Prostate gland (tissue), 2 donors: Measurements from ENCODE around the gene TAF11L13. TPM values are rescaled to one million over a fixed set of nuclear protein-coding genes. Genes with fewer than 3 reads are reported as not detected.
"Not testable (repeated sequence)": the region's sequence is repeated elsewhere in the genome, so short reads cannot be mapped to it uniquely, and the experiment has no call there.

ENCODE experiments used
- DNase-seq: peaks from one replicate; pipeline ENCODE4 v3.0.0-alpha.2; 2019; ENCODE audit warnings: low spot score
- H3K27ac ChIP-seq, 2 donors: fragments of 200-600 bp; sonication (generic); 2 replicates each; pipeline ENCODE4 v1.5.1; 2017 to 2019
- H3K27me3 ChIP-seq: fragments of 200-600 bp; sonication (generic); replicated peaks from 2 replicates; pipeline ENCODE4 v1.5.1; 2019; ENCODE audit not compliant: insufficient read depth
- H3K36me3 ChIP-seq, 2 donors: fragments of 200-600 bp; sonication (generic); 1 replicate in 1 of 2; 2 replicates in 1 of 2; pipeline versions ENCODE4 v1.5.1 to v1.8.1; 2017 to 2019
- H3K4me1 ChIP-seq: fragments of 200-600 bp; sonication (generic); replicated peaks from 2 replicates; pipeline ENCODE4 v1.5.1; 2019
- H3K4me3 ChIP-seq, 2 donors: fragments of 200-600 bp; sonication (generic); 2 replicates each; pipeline ENCODE4 v1.5.1; 2017 to 2019
- H3K9me3 ChIP-seq: fragments of 200-600 bp; sonication (generic); 2 replicates; pipeline ENCODE4 v1.5.1; 2017
- CTCF ChIP-seq, 4 experiments: fragments of 200-600 bp in 2 of 4; fragments of 450-650 bp in 2 of 4; sonication (generic) in 2 of 4; IDR thresholded peaks; 1 replicate in 3 of 4; 2 replicates in 1 of 4; pipeline ENCODE4 v1.5.1; 2016 to 2019; ENCODE audit warnings: antibody characterized with exemption in 4 of 4, mild to moderate bottlenecking in 2 of 4, moderate library complexity in 2 of 4
- POLR2A ChIP-seq: fragments of 450-650 bp; IDR thresholded peaks from one replicate; pipeline ENCODE4 v1.6.1; 2016; ENCODE audit warnings: antibody characterized with exemption, mild to moderate bottlenecking
- POLR2AphosphoS5 ChIP-seq: sonication (generic); formaldehyde crosslinking; IDR thresholded peaks from one replicate; pipeline ENCODE4 v1.6.1; 2017; ENCODE audit warnings: antibody characterized with exemption
- WGBS: methylation state at CpG from one replicate; pipeline ENCODE4 v1.1.5; 2018; 5-methylcytosine and 5-hydroxymethylcytosine counted together
- intact Hi-C: fragments of 100-400 bp; cut with DNase I; formaldehyde crosslinking; loops from one replicate; pipeline ENCODE4 v1.14.2; 2022
- total RNA-seq, 2 donors: library from RNA; depleted of rRNA; stranded (reverse); fragments of >200 nt; gene quantifications; one replicate each; pipeline ENCODE4 v1.1.0, GENCODE V29; 2016

Gene TAF11L13
- total RNA-seq, 2 donors from 2014 or later = not detected

GRCh38 chr5:17614872-17615605 is 16.8 kb upstream of the TAF11L13 start:
- H3K27me3 ChIP-seq = no peaks in the 10 kb centered on the region
- H3K4me1 ChIP-seq = no peaks in the 10 kb centered on the region
- no peak overlapping the region for H3K27ac ChIP-seq
- 90% methylated on average over 17 of the region's 17 CpGs for WGBS
- H3K9me3 ChIP-seq = no peaks in the 10 kb centered on the region
- no peaks in the 10 kb centered on the region for H3K36me3 ChIP-seq
- TF ChIP-seq POLR2AphosphoS5 (no peak), CTCF (IDR thresholded peaks at IDR 0.05) (no peak), POLR2A (no peak)
- intact Hi-C loops = no loop called here
- no peak overlapping the region for H3K4me3 ChIP-seq
- no peak for DNase-seq

DNA sequence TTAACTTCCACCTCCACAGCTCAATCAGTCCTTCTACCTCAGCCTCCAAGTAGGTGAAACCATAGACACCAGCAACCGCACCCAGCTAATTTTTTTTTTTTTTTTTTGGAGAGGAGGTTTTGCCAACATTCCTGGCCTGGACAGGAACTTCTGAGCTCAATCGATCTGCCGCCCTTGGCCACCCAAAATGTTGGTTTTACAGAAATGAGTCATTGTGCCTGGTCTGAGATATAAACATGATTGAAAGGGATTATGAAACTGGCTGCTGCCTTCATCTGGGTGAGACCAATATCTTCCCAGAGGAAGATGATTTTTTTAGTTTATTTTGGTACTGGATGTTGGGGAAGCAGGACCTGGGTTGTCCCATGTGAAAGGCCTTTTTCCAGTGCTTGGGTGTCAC is 12.5 kb upstream of the TAF11L13 start:
- TF ChIP-seq POLR2A = no peak
- TF ChIP-seq CTCF (IDR thresholded peaks at IDR 0.05) = no peak
- TF ChIP-seq POLR2AphosphoS5 = no peak
- intact Hi-C loops = no loop called here
- Histone ChIP-seq H3K4me3 (no peak overlapping the region), H3K9me3 (no peaks in the 10 kb centered on the region), H3K27me3 (no peaks in the 10 kb centered on the region), H3K4me1 (no peaks in the 10 kb centered on the region), H3K27ac (no peak overlapping the region), H3K36me3 (no peaks in the 10 kb centered on the region)
- DNase-seq = no peak
- 81% methylated on average over 3 of the region's 3 CpGs for WGBS

- intact Hi-C loops = no loop called here
- no peak for DNase-seq
Observed at GRCh38 chr5:17620627-17621026, 11.3 kb upstream of the TAF11L13 start.

DNA sequence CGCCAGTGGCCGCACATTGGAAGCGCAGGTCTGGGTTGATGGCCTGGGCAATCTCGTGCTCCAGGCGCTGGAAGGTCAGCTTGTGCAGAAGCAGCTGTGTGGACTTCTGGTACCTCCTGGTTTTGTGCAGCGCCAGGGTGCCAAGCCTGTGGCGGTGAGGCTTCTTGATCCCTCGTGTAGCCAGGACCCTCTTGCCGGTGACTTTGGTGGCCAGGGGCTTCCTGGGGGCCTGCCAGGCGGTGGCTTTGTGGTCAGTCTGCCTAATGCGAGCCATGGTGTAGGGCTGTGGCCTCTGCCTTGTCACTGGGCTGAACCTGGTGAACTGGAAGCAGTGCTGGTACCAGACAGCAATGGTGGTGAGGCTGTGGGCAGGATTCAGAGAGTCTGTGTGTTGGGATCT is 6.2 kb upstream of the TAF11L13 start:
- Histone ChIP-seq H3K4me3 (no peak overlapping the region), H3K9me3 (no peaks in the 10 kb centered on the region), H3K27ac (no peak overlapping the region), H3K27me3 (no peaks in the 10 kb centered on the region), H3K36me3 (no peaks in the 10 kb centered on the region), H3K4me1 (no peaks in the 10 kb centered on the region)
- no peak for DNase-seq
- 94% methylated on average over 11 of the region's 11 CpGs for WGBS
- intact Hi-C loops = no loop called here
- TF ChIP-seq POLR2A (no peak), POLR2AphosphoS5 (no peak), CTCF (IDR thresholded peaks at IDR 0.05) (no peak)

More at GRCh38 chr5:17620627-17621026, 11.3 kb upstream of the TAF11L13 start:
- no peak for TF ChIP-seq CTCF (IDR thresholded peaks at IDR 0.05)
- no peak for TF ChIP-seq POLR2AphosphoS5
- WGBS = 86% methylated on average over 13 of the region's 17 CpGs
- no peaks in the 10 kb centered on the region for H3K9me3 ChIP-seq
- no peak overlapping the region for H3K4me3 ChIP-seq
- no peaks in the 10 kb centered on the region for H3K27me3 ChIP-seq
- no peak overlapping the region for H3K27ac ChIP-seq
- H3K4me1 ChIP-seq = no peaks in the 10 kb centered on the region
- no peaks in the 10 kb centered on the region for H3K36me3 ChIP-seq

DNA sequence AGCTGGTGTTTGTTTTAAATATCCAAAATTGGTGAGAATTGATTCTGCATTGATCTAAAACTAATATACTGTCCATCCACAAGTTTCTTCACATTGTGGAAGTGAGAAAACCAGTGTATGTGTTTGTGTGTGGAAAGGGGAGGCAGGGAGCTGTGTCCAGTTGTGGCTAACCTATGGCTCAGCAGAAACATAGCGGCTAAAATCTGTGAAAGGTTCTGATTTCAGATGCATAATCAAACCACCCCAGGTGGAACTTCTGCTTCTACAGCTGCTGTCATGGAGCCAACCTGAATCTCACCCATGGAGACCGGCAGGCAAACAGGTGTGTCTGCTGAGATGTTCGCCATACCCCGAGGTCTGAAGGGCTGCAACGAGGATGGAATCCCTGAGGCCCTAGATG is 2.3 kb downstream of the TAF11L13 start, which contains the start of gene TAF11L14:
TSS of gene TAF11L14 (plus strand) at position 301 of the 400 bp plus-strand sequence.
- intact Hi-C loops = no loop called here
- no peaks in the 10 kb centered on the region for H3K27me3 ChIP-seq
- no peak for DNase-seq
- H3K27ac ChIP-seq = no peak within 1 kb of the TSS
- TF ChIP-seq CTCF (IDR thresholded peaks at IDR 0.05) (no peak), POLR2AphosphoS5 (no peak), POLR2A (no peak)
- H3K9me3 ChIP-seq = no peaks in the 10 kb centered on the region
- no peaks in the 10 kb centered on the region for H3K4me1 ChIP-seq
- no peaks in the 10 kb centered on the region for H3K36me3 ChIP-seq
- H3K4me3 ChIP-seq = no peak within 1 kb of the TSS
- 88% methylated on average over 5 of the region's 5 CpGs for WGBS

DNA sequence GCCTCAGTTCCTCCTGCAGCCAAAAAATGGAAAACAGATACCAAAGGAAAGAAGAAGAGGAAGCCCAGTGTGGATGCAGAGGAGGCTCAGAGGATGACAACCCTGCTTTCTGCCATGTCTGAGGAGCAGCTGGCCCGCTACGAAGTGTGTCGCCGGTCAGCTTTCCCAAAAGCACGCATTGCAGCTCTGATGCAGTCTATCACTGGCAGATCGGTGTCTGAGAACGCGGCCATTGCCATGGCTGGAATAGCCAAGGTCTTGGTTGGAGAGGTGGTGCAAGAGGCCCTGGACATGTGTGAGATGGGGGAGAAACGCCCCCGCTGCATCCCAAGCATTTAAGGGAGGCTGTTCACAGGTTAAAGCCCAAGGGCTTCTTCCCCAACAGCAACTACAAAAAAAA is 17.3 kb downstream of the TAF11L13 start:
- H3K27me3 ChIP-seq, DNase-seq, H3K36me3 ChIP-seq, H3K27ac ChIP-seq, intact Hi-C loops, H3K4me3 ChIP-seq, H3K4me1 ChIP-seq, H3K9me3 ChIP-seq: not testable (repeated sequence)
- 96% methylated on average over 10 of the region's 10 CpGs for WGBS

DNA sequence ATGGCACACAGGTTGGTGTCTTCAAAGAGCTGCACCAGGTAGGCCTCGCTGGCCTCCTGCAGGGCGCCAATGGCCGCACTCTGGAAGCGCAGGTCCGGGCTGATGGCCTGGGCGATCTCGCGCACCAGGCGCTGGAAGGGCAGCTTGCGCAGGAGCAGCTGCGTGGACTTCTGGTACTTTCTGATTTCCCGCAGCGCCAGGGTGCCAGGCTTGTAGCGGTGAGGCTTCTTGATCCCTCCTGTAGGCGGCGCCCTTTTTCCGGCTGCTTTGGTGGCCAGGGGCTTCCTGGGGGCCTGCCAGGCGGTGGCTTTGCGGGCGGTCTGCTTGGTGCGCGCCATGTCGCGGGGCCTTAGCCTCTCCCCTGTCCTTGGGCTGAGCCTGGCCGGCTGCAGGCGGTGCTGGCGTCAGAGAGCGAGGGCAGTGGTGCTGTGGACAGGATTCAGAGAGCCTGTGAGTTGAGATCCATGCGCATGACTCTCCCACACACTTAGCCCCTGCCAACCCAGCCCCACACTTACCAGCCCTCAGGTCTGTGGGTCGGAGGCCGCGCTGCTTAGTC is 23.4 kb downstream of the TAF11L13 start:
- DNase-seq, H3K27ac ChIP-seq, H3K9me3 ChIP-seq, intact Hi-C loops, H3K4me1 ChIP-seq, H3K36me3 ChIP-seq, H3K27me3 ChIP-seq, H3K4me3 ChIP-seq: not testable (repeated sequence)
- 98% methylated on average over 27 of the region's 32 CpGs for WGBS
